ENCODE data around the gene RIN1.
"Not testable (repeated sequence)": the region's sequence is repeated elsewhere in the genome, so short reads cannot be mapped to it uniquely, and the experiment has no call there.

RIN1 gene

DNA sequence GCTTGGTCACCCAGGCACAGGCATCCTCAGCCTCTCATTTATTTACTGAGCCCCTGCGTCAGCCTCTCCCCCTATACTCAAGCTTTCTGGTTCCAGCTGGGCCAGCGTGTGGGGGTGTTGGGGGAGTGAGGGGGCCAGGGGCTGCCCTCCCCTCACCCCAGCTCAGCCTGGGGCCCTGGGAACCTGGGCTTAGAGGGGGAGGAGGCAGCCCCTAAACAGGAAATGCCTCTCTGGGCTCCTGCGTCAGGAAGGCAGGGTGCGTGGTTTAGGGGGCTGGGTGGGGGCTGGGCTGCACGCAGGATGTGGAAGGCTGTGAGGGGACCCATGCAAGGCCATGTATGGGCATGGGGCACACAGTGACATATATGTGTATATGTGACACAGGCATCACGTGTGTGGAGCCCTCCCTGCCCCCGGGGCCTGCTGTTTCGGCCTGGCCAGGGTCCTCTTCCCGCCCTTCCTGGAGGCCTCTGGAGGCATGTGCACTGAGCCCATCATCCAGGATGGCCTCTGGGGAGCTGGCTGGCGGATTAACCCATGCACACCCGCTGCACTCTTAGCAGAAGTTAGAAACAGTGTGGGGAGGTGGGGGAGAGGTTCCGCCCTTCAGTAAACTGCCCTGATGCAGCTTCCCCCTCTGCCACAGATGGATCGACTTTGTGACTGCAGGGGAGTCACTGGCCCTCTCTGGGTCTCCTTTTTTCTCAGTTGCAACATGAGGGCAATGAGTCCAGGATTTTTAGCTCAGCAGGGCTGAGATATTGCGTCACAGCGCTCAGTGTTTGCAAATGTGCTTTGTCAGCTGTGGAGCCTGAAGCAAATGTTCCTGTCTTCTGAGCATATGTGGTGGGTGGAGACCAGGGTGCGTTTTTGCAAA, 18.3 kb downstream of the RIN1 start:
- DNase-seq = peak; percentile 73 to 82

DNA sequence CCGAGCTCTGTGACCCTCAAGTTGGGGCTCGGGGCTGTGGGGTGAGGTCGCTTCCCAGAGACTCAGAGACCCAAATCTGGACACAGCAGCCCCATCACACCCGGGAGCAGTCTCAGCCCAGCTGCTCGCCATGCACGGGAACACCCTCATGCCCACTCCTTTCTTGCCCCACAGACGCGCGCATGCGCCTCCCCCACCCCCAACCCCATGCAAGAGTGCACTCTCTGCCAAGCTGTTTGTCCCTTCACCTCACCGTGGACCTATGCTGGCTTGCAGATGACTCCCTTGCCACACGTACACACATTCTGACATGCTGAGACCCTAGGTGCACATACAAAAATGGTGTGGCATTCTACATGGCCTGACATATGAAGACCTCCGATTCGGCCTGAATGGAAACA, 18.9 kb downstream of the RIN1 start:
- DNase-seq = peak; percentile 39 to 57

GRCh38 chr11:66316849-66317251, 19.4 kb downstream of the RIN1 start, which contains the start of gene CD248:
TSS of gene CD248 (minus strand) at chr11:66317044. CDS start at chr11:66317027, 17 bp downstream.
- DNase-seq = no peak

- no peak for DNase-seq
Observed at GRCh38 chr11:66315921-66316811, 20.1 kb downstream of the RIN1 start.

DNA sequence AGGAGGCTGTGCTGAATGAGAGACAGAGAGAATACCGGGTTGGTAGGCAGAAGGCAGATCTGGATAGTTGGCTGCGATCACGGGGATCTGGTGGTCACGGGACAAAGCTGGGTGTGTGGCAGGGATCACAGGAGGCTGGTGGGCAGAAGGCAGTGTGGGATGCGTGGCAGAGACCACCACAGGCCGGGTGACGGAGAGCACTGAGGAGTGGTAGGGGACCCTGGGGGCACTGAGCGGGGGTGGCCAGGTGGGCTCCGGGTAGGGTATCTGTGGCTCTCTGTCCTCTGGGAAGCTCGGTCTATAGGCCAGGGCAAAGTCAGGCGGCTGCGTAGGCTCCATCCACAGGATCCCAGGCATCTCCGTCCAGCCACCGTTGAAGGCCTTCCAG, 20.7 kb downstream of the RIN1 start:
- DNase-seq = no peak

- no peak for DNase-seq
Observed at GRCh38 chr11:66314561-66315497, 21.4 kb downstream of the RIN1 start.

GRCh38 chr11:66314186-66314501, 22.1 kb downstream of the RIN1 start:
- DNase-seq = no peak

DNA sequence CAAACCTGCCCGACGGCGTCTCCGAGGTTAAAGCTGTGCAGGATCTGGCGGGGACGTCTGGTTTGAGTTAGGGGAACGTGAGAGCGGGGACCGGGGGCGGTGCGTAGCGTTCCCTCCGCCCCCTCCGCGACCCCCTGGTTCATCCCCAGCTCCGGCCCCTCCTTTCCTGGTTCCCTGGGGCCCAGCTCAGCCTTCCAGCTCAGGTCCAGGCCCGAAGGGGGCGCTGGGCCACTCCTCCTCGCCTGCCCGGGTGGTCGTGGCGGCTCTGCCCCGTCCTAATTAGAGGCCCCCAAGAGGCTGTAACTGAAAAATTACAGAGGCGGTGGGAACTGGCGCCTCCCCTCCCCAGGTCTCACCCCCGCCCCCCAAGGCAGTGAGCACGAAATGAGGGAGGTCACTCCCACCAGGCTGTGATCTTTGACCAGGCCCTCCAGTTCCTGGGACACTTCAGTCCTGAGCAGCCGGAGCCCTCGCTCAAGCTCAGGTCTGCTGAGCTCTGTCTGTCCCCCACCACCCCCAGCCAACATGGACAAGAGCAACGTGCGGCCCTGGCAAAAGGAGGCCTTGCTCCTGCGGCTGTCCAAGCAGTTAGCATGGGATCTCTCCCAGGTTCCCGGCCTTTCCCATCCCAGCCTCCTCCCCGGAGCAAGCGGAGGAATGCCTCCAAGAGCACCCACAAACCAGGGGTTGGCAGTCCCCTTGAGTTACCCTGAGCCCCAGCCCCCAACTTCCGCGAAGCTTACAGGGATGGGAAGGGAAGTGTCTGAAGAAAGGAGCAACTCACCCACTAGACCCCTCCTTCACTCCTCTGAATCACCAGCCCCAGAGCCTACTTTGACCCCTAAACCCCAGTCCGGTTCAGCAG, 22.7 kb downstream of the RIN1 start:
- DNase-seq = no peak

- DNase-seq = peak; percentile 99
Observed at GRCh38 chr11:66312549-66313320, 23.5 kb downstream of the RIN1 start.

DNA sequence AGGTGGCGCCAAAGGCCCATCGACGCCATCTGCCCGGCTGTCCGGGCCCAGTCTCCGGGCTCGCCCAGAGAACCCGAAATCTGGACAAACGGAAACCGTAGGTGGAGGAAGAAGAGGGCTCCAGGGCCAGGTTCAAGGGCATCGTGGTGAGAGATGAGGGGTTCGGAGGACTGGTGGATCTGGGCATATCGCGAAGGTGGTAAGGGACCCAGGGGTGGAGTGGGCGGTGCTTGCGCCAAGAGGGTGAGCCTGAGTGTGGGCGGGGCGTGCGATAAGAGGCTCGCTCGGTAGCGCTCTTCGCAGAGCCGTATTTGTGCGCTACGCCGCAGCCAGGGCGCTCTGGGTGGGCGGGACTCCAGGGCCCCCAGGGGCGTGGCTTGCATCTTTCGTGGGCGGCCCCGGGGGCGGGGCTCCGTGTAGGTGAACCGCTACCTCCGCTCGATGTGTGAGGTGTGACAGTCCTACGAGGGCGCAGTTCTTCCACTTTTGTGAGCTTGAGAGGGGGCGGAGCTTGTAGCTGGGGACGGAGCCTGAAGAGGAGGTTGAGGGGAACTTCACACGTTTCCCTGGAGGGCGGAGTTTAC, 24.2 kb downstream of the RIN1 start:
- peak; percentile 98 to 99 for DNase-seq

GRCh38 chr11:66311470-66311964, 24.7 kb downstream of the RIN1 start:
- DNase-seq = no peak

GRCh38 chr11:66310803-66311440, 25.3 kb downstream of the RIN1 start:
- DNase-seq = not testable (repeated sequence)

- no peak for DNase-seq
Observed at GRCh38 chr11:66310324-66310723, 25.9 kb downstream of the RIN1 start.

- no peak for DNase-seq
Observed at GRCh38 chr11:66309475-66309874, 26.8 kb downstream of the RIN1 start.

DNA sequence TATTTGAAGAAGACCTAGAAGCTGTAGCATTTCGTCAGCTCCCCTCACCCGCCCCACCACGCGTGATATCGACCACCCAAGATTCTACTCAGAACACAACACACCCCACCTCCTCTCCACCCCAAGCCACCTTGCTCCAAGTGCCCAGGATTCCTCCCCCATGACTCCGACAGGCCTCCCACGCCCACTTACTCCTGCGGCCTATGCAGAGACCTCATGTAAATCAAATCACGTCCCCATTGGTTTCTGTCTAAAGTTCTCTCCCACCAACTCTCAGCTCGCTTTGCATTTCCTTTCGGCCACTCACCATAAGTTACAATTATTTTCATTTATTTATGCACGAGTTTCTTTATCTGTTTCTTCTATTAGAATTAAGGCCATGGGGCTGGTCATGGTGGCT, 33.6 kb downstream of the RIN1 start:
- DNase-seq = no peak

DNA sequence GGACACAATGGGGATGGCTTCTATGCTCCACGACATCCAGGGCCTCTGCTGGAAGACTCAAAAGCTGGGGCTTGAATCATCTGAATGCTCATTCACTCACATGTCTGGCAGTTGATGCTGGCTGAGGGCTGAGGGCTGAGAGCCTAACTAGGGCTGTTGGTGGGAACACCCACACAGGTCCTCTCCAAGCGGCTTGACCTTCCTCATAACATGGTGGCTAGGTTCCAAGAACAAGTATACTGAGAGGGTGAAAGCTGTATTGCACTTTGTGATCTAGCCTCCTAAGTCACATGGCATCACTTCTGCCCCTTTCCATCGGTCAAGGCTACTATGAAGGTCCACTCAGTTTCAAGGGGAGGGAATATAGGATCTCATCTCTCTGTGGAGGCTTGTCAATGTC, 37.0 kb downstream of the RIN1 start:
- DNase-seq = no peak

DNA sequence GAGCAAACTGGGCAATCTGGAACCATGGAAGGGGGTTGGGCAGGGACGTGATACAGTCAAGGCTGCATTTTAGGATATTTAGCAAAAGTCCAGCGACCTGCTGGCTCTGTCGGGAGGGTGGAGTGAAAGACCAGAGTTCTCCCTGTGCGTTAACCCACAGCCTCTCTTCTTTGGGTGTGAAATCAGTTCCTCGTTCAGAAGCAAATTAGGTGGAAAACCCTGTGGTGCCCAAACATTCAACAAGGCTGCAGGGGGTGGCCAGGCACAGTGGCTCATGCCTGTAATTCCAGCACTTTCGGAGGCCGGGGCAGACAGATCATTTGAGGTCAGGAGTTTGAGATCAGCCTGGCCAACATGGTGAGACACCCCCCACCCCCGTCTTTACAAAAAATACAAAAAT, 38.6 kb downstream of the RIN1 start:
- DNase-seq = no peak

DNA sequence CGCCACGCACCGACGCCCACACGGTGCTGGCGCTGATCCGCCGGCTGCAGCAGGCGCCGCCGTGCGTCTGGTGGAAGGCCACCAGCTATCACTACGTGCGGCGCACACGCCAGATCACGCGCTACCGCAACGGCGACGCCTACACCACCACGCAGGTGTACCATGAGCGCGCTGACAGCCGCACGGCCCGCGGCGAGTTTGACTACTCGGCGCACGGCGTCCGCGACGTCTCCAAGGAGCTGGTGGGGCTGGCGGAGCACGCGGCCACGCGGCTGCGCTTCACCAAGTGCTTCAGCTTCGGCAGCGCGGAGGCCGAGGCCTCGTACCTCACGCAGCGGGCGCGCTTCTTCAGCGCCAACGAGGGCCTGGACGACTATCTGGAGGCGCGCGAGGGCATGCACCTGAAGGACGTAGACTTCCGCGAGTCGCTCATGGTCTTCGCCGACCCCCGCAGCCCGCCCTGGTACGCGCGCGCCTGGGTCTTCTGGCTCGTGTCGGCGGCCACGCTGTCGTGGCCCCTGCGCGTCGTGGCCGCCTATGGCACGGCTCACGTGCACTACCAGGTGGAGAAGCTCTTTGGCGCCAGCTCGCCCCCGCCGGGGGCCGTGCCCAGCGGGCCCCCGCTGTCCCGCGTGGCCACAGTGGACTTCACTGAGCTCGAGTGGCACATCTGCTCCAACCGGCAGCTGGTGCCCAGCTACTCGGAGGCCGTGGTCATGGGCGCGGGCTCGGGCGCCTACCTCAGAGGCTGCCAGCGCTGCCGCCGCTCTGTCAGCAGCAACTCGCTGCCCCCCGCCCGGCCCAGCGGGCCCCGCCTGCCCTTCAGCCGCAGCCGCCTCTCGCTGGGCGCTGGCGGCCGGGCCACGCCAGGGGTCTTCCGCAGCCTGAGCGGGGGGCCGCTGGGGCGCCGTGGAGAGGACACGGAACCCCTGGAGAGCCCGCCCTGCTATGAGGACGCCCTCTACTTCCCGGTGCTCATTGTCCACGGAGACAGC, 41.3 kb downstream of the RIN1 start:
- no peak for DNase-seq

All from CD4-positive, alpha-beta T cell treated with Interferon alpha-2 for 1 hour (primary cell).